Forelimb muscle (tissue), 1 donor: ENCODE results near the gene GUCY1A1. TPM values are rescaled to one million over a fixed set of nuclear protein-coding genes. Genes with fewer than 3 reads are reported as not detected.

ENCODE experiments used
- DNase-seq: peaks from one replicate; pipeline ENCODE4 v3.0.0-alpha.2; 2013; ENCODE audit warnings: low read depth
- polyA plus RNA-seq: library from polyadenylated mRNA; unstranded; fragments of 120-200 nt; gene quantifications from one replicate; pipeline ENCODE4 v1.2.1, GENCODE V29; 2013; ENCODE audit not compliant: insufficient read length

Gene GUCY1A1
- polyA plus RNA-seq, 1 donor: 11.1 TPM

GRCh38 chr4:155777971-155778735 lies 111.5 kb downstream of the GUCY1A1 start:
- peak; percentile 82 for DNase-seq

- no peak for DNase-seq
These were observed 114.1 kb downstream of the GUCY1A1 start for GRCh38 chr4:155780775-155781174.

GRCh38 chr4:155781249-155781831 lies 114.7 kb downstream of the GUCY1A1 start:
- DNase-seq: no peak

Other genes with a start within 250 kb of the GUCY1A1 start
- 17.3 TPM for gene GUCY1B1, start 92.2 kb downstream of the GUCY1A1 start, polyA plus RNA-seq
- gene ASIC5, start 199.4 kb downstream of the GUCY1A1 start, polyA plus RNA-seq: not detected
- gene TDO2, start 236.8 kb downstream of the GUCY1A1 start, polyA plus RNA-seq: 0.16 TPM